ENCODE results near the gene ANKRD33B.

The ANKRD33B gene

GRCh38 chr5:10527281-10527950 lies 36.5 kb upstream of the ANKRD33B start:
- no peaks in the 10 kb centered on the region for H3K36me3 ChIP-seq (ENCODE audit: insufficient read depth, low read length)
- H3K4me3 ChIP-seq (ENCODE audit: low read length), result no peak overlapping the region
- H3K9ac ChIP-seq (ENCODE audit: low read depth, low read length), result no peak overlapping the region
- no peaks in the 10 kb centered on the region for H3K27me3 ChIP-seq (ENCODE audit: insufficient read depth, low read length)
- 86% methylated on average over 11 of the region's 11 CpGs for WGBS
- H3K9me3 ChIP-seq (ENCODE audit: insufficient read depth, low read depth, low read length), result no peaks in the 10 kb centered on the region
- no peak overlapping the region for H3K27ac ChIP-seq (ENCODE audit: low read depth, low read length)
- H3K4me1 ChIP-seq (ENCODE audit: insufficient read depth, low read length), result peaks cover 6% of the 10 kb centered on the region; the same call in 1 of the 2 replicates

- no peaks in the 10 kb centered on the region for H3K27me3 ChIP-seq (ENCODE audit: insufficient read depth, low read length)
- no peak overlapping the region for H3K9ac ChIP-seq (ENCODE audit: low read depth, low read length)
- WGBS, result 85% methylated on average over 9 of the region's 9 CpGs
- H3K36me3 ChIP-seq (ENCODE audit: insufficient read depth, low read length), result no peaks in the 10 kb centered on the region
- peaks cover 6% of the 10 kb centered on the region; the same call in 1 of the 2 replicates for H3K4me1 ChIP-seq (ENCODE audit: insufficient read depth, low read length)
- no peak overlapping the region for H3K27ac ChIP-seq (ENCODE audit: low read depth, low read length)
- H3K9me3 ChIP-seq (ENCODE audit: insufficient read depth, low read depth, low read length), result no peaks in the 10 kb centered on the region
- H3K4me3 ChIP-seq (ENCODE audit: low read length), result no peak overlapping the region
Observed at GRCh38 chr5:10528056-10528816, 35.6 kb upstream of the ANKRD33B start.

DNA sequence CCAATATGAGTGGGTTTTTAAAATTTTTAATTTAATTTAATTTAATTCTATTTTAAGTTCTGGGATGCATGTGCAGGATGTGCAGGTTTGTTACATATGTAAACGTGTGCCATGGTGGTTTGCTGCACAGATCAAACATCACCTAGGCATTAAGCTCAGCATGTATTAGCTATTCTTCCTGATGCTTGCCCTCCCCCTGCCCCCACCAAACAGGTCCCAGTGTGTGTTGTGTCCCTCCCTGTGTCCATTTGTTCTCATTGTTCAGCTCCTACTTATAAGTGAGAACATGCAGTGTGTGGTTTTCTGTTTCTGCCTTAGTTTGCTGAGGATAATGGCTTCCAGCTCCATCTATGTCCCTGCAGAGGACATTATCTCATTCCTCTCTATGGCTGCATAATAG lies 35.0 kb upstream of the ANKRD33B start:
- Histone ChIP-seq H3K27me3 (ENCODE audit: insufficient read depth, low read length) (peaks cover 2% of the 10 kb centered on the region; the same call in 1 of the 2 replicates), H3K9ac (ENCODE audit: low read depth, low read length) (no peak overlapping the region)
- 86% methylated on average over 1 of the region's 1 CpG for WGBS

GRCh38 chr5:10530601-10531320 lies 33.1 kb upstream of the ANKRD33B start:
- Histone ChIP-seq H3K27ac (ENCODE audit: low read depth, low read length) (no peak overlapping the region), H3K36me3 (ENCODE audit: insufficient read depth, low read length) (no peaks in the 10 kb centered on the region), H3K4me1 (ENCODE audit: insufficient read depth, low read length) (peaks cover 10% of the 10 kb centered on the region; the same call in 1 of the 2 replicates), H3K9me3 (ENCODE audit: insufficient read depth, low read depth, low read length) (no peaks in the 10 kb centered on the region), H3K4me3 (ENCODE audit: low read length) (no peak overlapping the region), H3K27me3 (ENCODE audit: insufficient read depth, low read length) (peaks cover 5% of the 10 kb centered on the region; the same call in 1 of the 2 replicates), H3K9ac (ENCODE audit: low read depth, low read length) (no peak overlapping the region)
- 87% methylated on average over 11 of the region's 11 CpGs for WGBS

More for the DNA sequence above, 35.0 kb upstream of the ANKRD33B start:
- Histone ChIP-seq H3K4me3 (ENCODE audit: low read length) (no peak overlapping the region), H3K4me1 (ENCODE audit: insufficient read depth, low read length) (peaks cover 10% of the 10 kb centered on the region; the same call in 1 of the 2 replicates), H3K9me3 (ENCODE audit: insufficient read depth, low read depth, low read length) (no peaks in the 10 kb centered on the region), H3K36me3 (ENCODE audit: insufficient read depth, low read length) (no peaks in the 10 kb centered on the region), H3K27ac (ENCODE audit: low read depth, low read length) (no peak overlapping the region)

GRCh38 chr5:10532421-10532820 lies 31.4 kb upstream of the ANKRD33B start:
- Histone ChIP-seq H3K27ac (ENCODE audit: low read depth, low read length) (no peak overlapping the region), H3K9me3 (ENCODE audit: insufficient read depth, low read depth, low read length) (no peaks in the 10 kb centered on the region), H3K4me3 (ENCODE audit: low read length) (no peak overlapping the region), H3K4me1 (ENCODE audit: insufficient read depth, low read length) (peaks cover 10% of the 10 kb centered on the region; the same call in 1 of the 2 replicates), H3K9ac (ENCODE audit: low read depth, low read length) (no peak overlapping the region), H3K36me3 (ENCODE audit: insufficient read depth, low read length) (no peaks in the 10 kb centered on the region), H3K27me3 (ENCODE audit: insufficient read depth, low read length) (peaks cover 5% of the 10 kb centered on the region; the same call in 1 of the 2 replicates)
- WGBS, result 87% methylated on average over 2 of the region's 3 CpGs

DNA sequence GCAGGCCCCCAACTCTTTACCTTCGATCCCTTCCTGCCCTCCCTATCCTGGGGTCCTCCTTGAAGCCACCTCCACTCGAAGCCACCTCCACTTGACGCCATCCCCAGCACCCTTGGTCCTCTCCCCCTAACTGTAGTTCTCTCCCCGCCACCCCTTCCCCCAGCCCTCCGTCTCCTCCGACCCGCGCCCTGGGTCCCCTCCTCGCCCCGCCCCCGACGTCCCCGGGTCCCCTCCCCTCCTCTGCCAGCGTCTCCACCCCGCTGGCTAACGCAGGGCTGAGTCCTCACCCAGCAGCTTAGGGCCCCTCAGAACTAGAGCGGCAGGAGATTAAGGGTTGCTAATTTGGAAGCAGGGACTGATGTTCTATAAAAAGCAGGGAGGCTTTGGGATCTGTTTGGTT lies 30.6 kb upstream of the ANKRD33B start:
- Histone ChIP-seq H3K9me3 (ENCODE audit: insufficient read depth, low read depth, low read length) (no peaks in the 10 kb centered on the region), H3K36me3 (ENCODE audit: insufficient read depth, low read length) (no peaks in the 10 kb centered on the region), H3K9ac (ENCODE audit: low read depth, low read length) (no peak overlapping the region), H3K27me3 (ENCODE audit: insufficient read depth, low read length) (peaks cover 5% of the 10 kb centered on the region; the same call in 1 of the 2 replicates), H3K27ac (ENCODE audit: low read depth, low read length) (no peak overlapping the region), H3K4me1 (ENCODE audit: insufficient read depth, low read length) (peaks cover 5% of the 10 kb centered on the region; the same call in 1 of the 2 replicates), H3K4me3 (ENCODE audit: low read length) (peak overlapping the region; percentile 27; the same call in 1 of the 2 replicates)
- WGBS, result 13% methylated on average over 15 of the region's 17 CpGs

- 0 out of 2 replicates have a peak, but pooled peaks cover 3% of the 10 kb centered on the region for H3K4me1 ChIP-seq (ENCODE audit: insufficient read depth, low read length)
- no peak overlapping the region for H3K4me3 ChIP-seq (ENCODE audit: low read length)
- H3K9me3 ChIP-seq (ENCODE audit: insufficient read depth, low read depth, low read length), result no peaks in the 10 kb centered on the region
- WGBS, result 88% methylated on average over 23 of the region's 23 CpGs
- no peak overlapping the region for H3K9ac ChIP-seq (ENCODE audit: low read depth, low read length)
- H3K36me3 ChIP-seq (ENCODE audit: insufficient read depth, low read length), result no peaks in the 10 kb centered on the region
- peaks cover 5% of the 10 kb centered on the region; the same call in 1 of the 2 replicates for H3K27me3 ChIP-seq (ENCODE audit: insufficient read depth, low read length)
- H3K27ac ChIP-seq (ENCODE audit: low read depth, low read length), result no peak overlapping the region
Observed at GRCh38 chr5:10534561-10535530, 29.0 kb upstream of the ANKRD33B start.

- Histone ChIP-seq H3K4me1 (ENCODE audit: insufficient read depth, low read length) (0 out of 2 replicates have a peak, but pooled peaks cover 3% of the 10 kb centered on the region), H3K9ac (ENCODE audit: low read depth, low read length) (no peak overlapping the region), H3K27me3 (ENCODE audit: insufficient read depth, low read length) (peaks cover 5% of the 10 kb centered on the region; the same call in 1 of the 2 replicates), H3K36me3 (ENCODE audit: insufficient read depth, low read length) (no peaks in the 10 kb centered on the region), H3K9me3 (ENCODE audit: insufficient read depth, low read depth, low read length) (no peaks in the 10 kb centered on the region), H3K4me3 (ENCODE audit: low read length) (no peak overlapping the region), H3K27ac (ENCODE audit: low read depth, low read length) (no peak overlapping the region)
- 87% methylated on average over 3 of the region's 3 CpGs for WGBS
Observed at GRCh38 chr5:10536511-10536910, 27.4 kb upstream of the ANKRD33B start.

- no peak overlapping the region for H3K4me3 ChIP-seq (ENCODE audit: low read length)
- no peaks in the 10 kb centered on the region for H3K36me3 ChIP-seq (ENCODE audit: insufficient read depth, low read length)
- no peak overlapping the region for H3K27ac ChIP-seq (ENCODE audit: low read depth, low read length)
- H3K4me1 ChIP-seq (ENCODE audit: insufficient read depth, low read length), result 0 out of 2 replicates have a peak, but pooled peaks cover 3% of the 10 kb centered on the region
- H3K9me3 ChIP-seq (ENCODE audit: insufficient read depth, low read depth, low read length), result no peaks in the 10 kb centered on the region
- H3K9ac ChIP-seq (ENCODE audit: low read depth, low read length), result no peak overlapping the region
- WGBS, result 73% methylated on average over 13 of the region's 13 CpGs
- H3K27me3 ChIP-seq (ENCODE audit: insufficient read depth, low read length), result peaks cover 5% of the 10 kb centered on the region; the same call in 1 of the 2 replicates
Observed at GRCh38 chr5:10536931-10537579, 26.8 kb upstream of the ANKRD33B start.

DNA sequence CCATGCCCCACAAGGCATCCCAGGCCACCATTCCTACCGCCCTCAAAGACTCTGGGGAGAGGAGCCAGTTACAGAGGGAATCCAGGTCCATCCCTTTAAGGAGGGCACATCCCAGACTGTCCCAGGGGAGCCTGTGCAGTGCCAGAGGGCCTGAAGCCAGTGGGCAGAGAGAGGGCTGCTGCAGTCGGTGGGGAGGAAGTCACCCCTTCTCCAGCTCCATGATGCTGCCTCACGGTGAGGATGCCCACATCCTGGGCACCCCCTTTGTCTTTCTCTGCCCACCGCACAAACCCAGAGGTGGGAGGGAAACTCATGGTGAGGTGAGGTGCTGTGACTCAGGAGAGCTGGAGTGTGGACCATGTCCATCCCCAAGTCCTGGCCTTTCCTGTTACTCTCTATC lies 26.2 kb upstream of the ANKRD33B start:
- no peaks in the 10 kb centered on the region for H3K36me3 ChIP-seq (ENCODE audit: insufficient read depth, low read length)
- peaks cover 5% of the 10 kb centered on the region; the same call in 1 of the 2 replicates for H3K27me3 ChIP-seq (ENCODE audit: insufficient read depth, low read length)
- H3K9me3 ChIP-seq (ENCODE audit: insufficient read depth, low read depth, low read length), result no peaks in the 10 kb centered on the region
- no peak overlapping the region for H3K27ac ChIP-seq (ENCODE audit: low read depth, low read length)
- 90% methylated on average over 4 of the region's 4 CpGs for WGBS
- no peak overlapping the region for H3K4me3 ChIP-seq (ENCODE audit: low read length)
- H3K4me1 ChIP-seq (ENCODE audit: insufficient read depth, low read length), result 0 out of 2 replicates have a peak, but pooled peaks cover 3% of the 10 kb centered on the region
- no peak overlapping the region for H3K9ac ChIP-seq (ENCODE audit: low read depth, low read length)

Data from HUES64 (cell line).